Activated T-helper 1 cell treated with anti-CD3 and anti-CD28 coated beads, Interleukin-12 subunit alpha, Interleukin-12 subunit beta, Interleukin-2, Interleukin-4 antibody, amounts not matched to agents 30 ng/mL and 10 ng/mL and 1 ng/mL, durations not matched to agents 14 hours and 24 hours and 36 hours (primary cell): ENCODE results near the gene SNRPD3. TPM values are rescaled to one million over a fixed set of nuclear protein-coding genes. Genes with fewer than 3 reads are reported as not detected.
"Not testable (repeated sequence)": the region's sequence is repeated elsewhere in the genome, so short reads cannot be mapped to it uniquely, and the experiment has no call there.

Source experiments
- DNase-seq: peaks from one replicate; pipeline ENCODE4 v3.0.0; 2021; ENCODE audit warnings: low spot score
- H3K27ac Mint-ChIP-seq: one replicate; pipeline ENCODE4 v1.8.0; 2021; ENCODE audit warnings: mild to moderate bottlenecking, mixed read lengths
- H3K27me3 Mint-ChIP-seq: one replicate; pipeline ENCODE4 v1.8.0; 2022; ENCODE audit warnings: mild to moderate bottlenecking, moderate library complexity, mixed read lengths; ENCODE audit not compliant: insufficient read depth
- H3K36me3 Mint-ChIP-seq: one replicate; pipeline ENCODE4 v1.8.0; 2021; ENCODE audit warnings: low read depth, mixed read lengths
- H3K4me1 Mint-ChIP-seq: one replicate; pipeline ENCODE4 v1.8.0; 2021; ENCODE audit warnings: low read depth, mixed read lengths
- H3K4me3 Mint-ChIP-seq: one replicate; pipeline ENCODE4 v1.8.0; 2021; ENCODE audit warnings: mild to moderate bottlenecking, moderate library complexity, mixed read lengths
- H3K9me3 Mint-ChIP-seq: one replicate; pipeline ENCODE4 v1.8.0; 2021; ENCODE audit warnings: mixed read lengths
- intact Hi-C: fragments of 100-400 bp; cut with micrococcal nuclease; formaldehyde crosslinking; loops from one replicate; pipeline ENCODE4 v1.15.1; 2024
- total RNA-seq: library from RNA; stranded (reverse); gene quantifications from 2 replicates; pipeline ENCODE4 v1.2.3, GENCODE V29; 2022

Gene SNRPD3
- total RNA-seq, 1 donor from 2014 or later: 158 TPM

GRCh38 chr22:24541681-24542515 lies 13.9 kb upstream of the SNRPD3 start:
- DNase-seq: no peak
- intact Hi-C loops: no loop called here
- H3K9me3 Mint-ChIP-seq: no peaks in the 10 kb centered on the region
- no peaks in the 10 kb centered on the region for H3K27me3 Mint-ChIP-seq
- H3K4me1 Mint-ChIP-seq: no peaks in the 10 kb centered on the region
- H3K4me3 Mint-ChIP-seq: no peak overlapping the region
- no peak overlapping the region for H3K27ac Mint-ChIP-seq
- peaks cover 21% of the 10 kb centered on the region for H3K36me3 Mint-ChIP-seq

GRCh38 chr22:24542641-24543040 lies 13.2 kb upstream of the SNRPD3 start:
- intact Hi-C loops: no loop called here
- Mint-ChIP-seq H3K4me1 (no peaks in the 10 kb centered on the region), H3K4me3 (no peak overlapping the region), H3K27ac (no peak overlapping the region), H3K36me3 (peaks cover 26% of the 10 kb centered on the region), H3K9me3 (no peaks in the 10 kb centered on the region), H3K27me3 (no peaks in the 10 kb centered on the region)
- no peak for DNase-seq

- H3K27ac Mint-ChIP-seq: no peak overlapping the region
- H3K9me3 Mint-ChIP-seq: no peaks in the 10 kb centered on the region
- no peak overlapping the region for H3K4me3 Mint-ChIP-seq
- H3K4me1 Mint-ChIP-seq: no peaks in the 10 kb centered on the region
- DNase-seq: no peak
- peaks cover 26% of the 10 kb centered on the region for H3K36me3 Mint-ChIP-seq
- intact Hi-C loops: no loop called here
- no peaks in the 10 kb centered on the region for H3K27me3 Mint-ChIP-seq
These were observed 12.6 kb upstream of the SNRPD3 start for GRCh38 chr22:24543185-24543601.

- Mint-ChIP-seq H3K4me1 (no peaks in the 10 kb centered on the region), H3K9me3 (no peaks in the 10 kb centered on the region), H3K36me3 (peaks cover 26% of the 10 kb centered on the region), H3K4me3 (no peak overlapping the region), H3K27me3 (no peaks in the 10 kb centered on the region), H3K27ac (no peak overlapping the region)
- no peak for DNase-seq
- intact Hi-C loops: no loop called here
These were observed 12.0 kb upstream of the SNRPD3 start for GRCh38 chr22:24543679-24544243.

GRCh38 chr22:24548812-24549211 lies 7.0 kb upstream of the SNRPD3 start:
- Mint-ChIP-seq H3K4me3 (no peak overlapping the region), H3K36me3 (peaks cover 31% of the 10 kb centered on the region), H3K27me3 (no peaks in the 10 kb centered on the region), H3K27ac (no peak overlapping the region), H3K4me1 (peaks cover 22% of the 10 kb centered on the region), H3K9me3 (no peaks in the 10 kb centered on the region)
- intact Hi-C loops: no loop called here
- DNase-seq: no peak

- no peak for DNase-seq
- Mint-ChIP-seq H3K27ac (peak overlapping the region; percentile 23), H3K9me3 (no peaks in the 10 kb centered on the region), H3K27me3 (no peaks in the 10 kb centered on the region), H3K36me3 (peaks cover 30% of the 10 kb centered on the region), H3K4me3 (no peak overlapping the region), H3K4me1 (peaks cover 29% of the 10 kb centered on the region)
- intact Hi-C loops: loop anchor here (10.0 kb wide), 1 partner anchor 205 kb away; no protein-coding TSS in a partner anchor
These were observed 5.5 kb upstream of the SNRPD3 start for GRCh38 chr22:24550028-24550901.

- H3K9me3 Mint-ChIP-seq: no peaks in the 10 kb centered on the region
- no peak for DNase-seq
- H3K27ac Mint-ChIP-seq: peak overlapping the region; percentile 22
- H3K4me3 Mint-ChIP-seq: no peak overlapping the region
- peaks cover 32% of the 10 kb centered on the region for H3K36me3 Mint-ChIP-seq
- intact Hi-C loops: loop anchor here (10.0 kb wide), 1 partner anchor 204 kb away; no protein-coding TSS in a partner anchor
- no peaks in the 10 kb centered on the region for H3K27me3 Mint-ChIP-seq
- H3K4me1 Mint-ChIP-seq: peaks cover 29% of the 10 kb centered on the region
These were observed 4.8 kb upstream of the SNRPD3 start for GRCh38 chr22:24550902-24551435.

GRCh38 chr22:24552503-24553286 lies 3.1 kb upstream of the SNRPD3 start:
- Mint-ChIP-seq H3K4me3 (peak overlapping the region; percentile 98), H3K36me3 (peaks cover 28% of the 10 kb centered on the region), H3K27ac (peak overlapping the region; percentile 12), H3K4me1 (peaks cover 42% of the 10 kb centered on the region)
- not testable (repeated sequence) for H3K9me3 Mint-ChIP-seq, DNase-seq, H3K27me3 Mint-ChIP-seq
- intact Hi-C loops: loop anchor here (10.0 kb wide), 1 partner anchor 202 kb away; no protein-coding TSS in a partner anchor

- Mint-ChIP-seq H3K4me1 (peaks cover 53% of the 10 kb centered on the region), H3K27ac (peak overlapping the region; percentile 93), H3K4me3 (peak overlapping the region; percentile 98), H3K36me3 (peaks cover 39% of the 10 kb centered on the region), H3K9me3 (no peaks in the 10 kb centered on the region), H3K27me3 (no peaks in the 10 kb centered on the region)
- intact Hi-C loops: loop anchor here (2.0 to 10.0 kb wide), 5 partner anchors 53 to 837 kb away; partner anchors contain the start of gene MIF
- DNase-seq: no peak
These were observed 2.0 kb upstream of the SNRPD3 start for GRCh38 chr22:24553597-24554312.

GRCh38 chr22:24554313-24555164 lies 1.3 kb upstream of the SNRPD3 start, which contains the start of gene GUCD1:
Gene GUCD1, minus strand, starts transcription at chr22:24555138. Its CDS starts 147 bp downstream, at chr22:24554991.
- Mint-ChIP-seq H3K36me3 (peaks cover 38% of the 10 kb centered on the region), H3K4me1 (peaks cover 60% of the 10 kb centered on the region)

More at GRCh38 chr22:24554313-24555164, 1.3 kb upstream of the SNRPD3 start, which contains the start of gene GUCD1:
- Mint-ChIP-seq H3K4me3 (peak within 1 kb of the TSS; percentile 98), H3K27me3 (no peaks in the 10 kb centered on the region), H3K27ac (peak within 1 kb of the TSS; percentile 97), H3K9me3 (no peaks in the 10 kb centered on the region)
- intact Hi-C loops: loop anchor here (1.0 to 10.0 kb wide), 10 partner anchors 29 to 838 kb away; partner anchors contain the start of genes DERL3 and MIF
- peak; percentile 25 for DNase-seq
